BE2C (cell line): Measurements from ENCODE around the gene XK.

Source experiments
- DNase-seq: peaks from one replicate; pipeline ENCODE4 v3.0.0-alpha.2; 2020
- H3K27me3 ChIP-seq: fragments of 250-450 bp; sonication (Bioruptor Pico); 2 replicates; pipeline ENCODE4 v1.5.1; 2020; ENCODE audit warnings: mild to moderate bottlenecking
- H3K36me3 ChIP-seq: fragments of 250-450 bp; sonication (Bioruptor Pico); 2 replicates; pipeline ENCODE4 v1.5.1; 2020; ENCODE audit warnings: mild to moderate bottlenecking
- H3K4me1 ChIP-seq: fragments of 250-450 bp; sonication (Bioruptor Pico); 2 replicates; pipeline ENCODE4 v1.5.1; 2020
- H3K4me3 ChIP-seq: 2 replicates; pipeline ENCODE4 v1.5.1; 2011; ENCODE audit warnings: low read depth, low read length
- H3K9me3 ChIP-seq: fragments of 250-450 bp; sonication (Bioruptor Pico); 2 replicates; pipeline ENCODE4 v1.5.1; 2020
- TF ChIP-seq, protein P1 (sequence below): IDR thresholded peaks from 2 replicates; pipeline ENCODE4 v1.5.1; 2012; ENCODE audit warnings: mild to moderate bottlenecking, low read depth, low read length

Gene XK

DNA sequence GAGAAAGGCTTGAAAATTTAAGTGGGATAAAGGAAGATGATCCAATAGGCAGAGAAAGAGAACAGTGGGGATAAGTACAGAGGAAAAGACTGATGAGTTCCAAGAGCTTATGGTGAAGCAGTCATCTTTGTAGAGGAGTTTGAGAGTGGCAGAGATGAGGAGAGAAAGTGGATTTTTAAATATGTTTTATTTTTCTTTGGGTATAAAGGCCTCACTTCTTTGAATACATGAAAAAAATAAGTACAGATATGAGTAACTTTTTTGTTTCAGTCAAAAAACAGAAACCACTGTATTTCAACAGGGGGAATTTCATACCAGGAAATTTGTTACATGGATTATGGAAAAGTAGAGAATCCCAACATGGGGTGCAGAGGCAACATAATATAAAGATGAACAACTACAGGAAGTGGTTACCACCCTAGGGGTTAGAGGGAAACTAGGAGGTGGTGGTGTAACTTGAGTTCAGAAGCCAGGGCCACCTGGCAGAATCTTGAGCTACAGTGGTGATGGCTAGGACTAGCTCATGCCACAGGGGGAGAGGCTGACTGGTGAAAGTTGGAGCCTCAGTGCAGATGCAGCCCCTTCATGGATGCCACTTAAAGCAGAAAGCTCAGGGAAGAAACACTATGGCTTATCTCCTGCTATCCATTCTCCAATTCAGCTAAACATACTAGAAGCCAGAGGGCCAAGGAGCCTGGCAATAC, 90.8 kb downstream of the XK start:
- TF ChIP-seq, protein P1, sequence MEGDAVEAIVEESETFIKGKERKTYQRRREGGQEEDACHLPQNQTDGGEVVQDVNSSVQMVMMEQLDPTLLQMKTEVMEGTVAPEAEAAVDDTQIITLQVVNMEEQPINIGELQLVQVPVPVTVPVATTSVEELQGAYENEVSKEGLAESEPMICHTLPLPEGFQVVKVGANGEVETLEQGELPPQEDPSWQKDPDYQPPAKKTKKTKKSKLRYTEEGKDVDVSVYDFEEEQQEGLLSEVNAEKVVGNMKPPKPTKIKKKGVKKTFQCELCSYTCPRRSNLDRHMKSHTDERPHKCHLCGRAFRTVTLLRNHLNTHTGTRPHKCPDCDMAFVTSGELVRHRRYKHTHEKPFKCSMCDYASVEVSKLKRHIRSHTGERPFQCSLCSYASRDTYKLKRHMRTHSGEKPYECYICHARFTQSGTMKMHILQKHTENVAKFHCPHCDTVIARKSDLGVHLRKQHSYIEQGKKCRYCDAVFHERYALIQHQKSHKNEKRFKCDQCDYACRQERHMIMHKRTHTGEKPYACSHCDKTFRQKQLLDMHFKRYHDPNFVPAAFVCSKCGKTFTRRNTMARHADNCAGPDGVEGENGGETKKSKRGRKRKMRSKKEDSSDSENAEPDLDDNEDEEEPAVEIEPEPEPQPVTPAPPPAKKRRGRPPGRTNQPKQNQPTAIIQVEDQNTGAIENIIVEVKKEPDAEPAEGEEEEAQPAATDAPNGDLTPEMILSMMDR, result no peak
- no peaks in the 10 kb centered on the region for H3K27me3 ChIP-seq
- no peak overlapping the region for H3K4me3 ChIP-seq
- no peaks in the 10 kb centered on the region for H3K36me3 ChIP-seq
- H3K4me1 ChIP-seq, result no peaks in the 10 kb centered on the region
- no peaks in the 10 kb centered on the region for H3K9me3 ChIP-seq
- no peak for DNase-seq

DNA sequence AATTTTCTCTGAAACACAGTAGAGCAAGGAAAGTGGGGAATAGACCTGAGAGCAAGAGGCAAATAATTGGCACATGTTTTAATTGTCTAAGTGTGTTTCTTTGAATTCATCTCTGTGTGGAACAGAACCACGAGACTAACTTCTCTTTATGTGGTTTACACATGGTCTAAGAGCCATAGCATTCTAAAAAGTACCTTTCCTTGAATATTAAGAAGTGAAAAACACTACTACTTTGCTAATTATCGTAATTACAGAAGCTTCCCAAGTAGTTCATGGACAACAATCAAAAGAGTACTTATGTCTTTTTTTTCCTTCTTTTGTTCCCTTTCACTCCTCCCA, 91.4 kb downstream of the XK start:
- H3K9me3 ChIP-seq, result no peaks in the 10 kb centered on the region
- H3K36me3 ChIP-seq, result no peaks in the 10 kb centered on the region
- no peak overlapping the region for H3K4me3 ChIP-seq
- H3K4me1 ChIP-seq, result no peaks in the 10 kb centered on the region
- TF ChIP-seq, protein P1, result no peak
- no peak for DNase-seq
- H3K27me3 ChIP-seq, result no peaks in the 10 kb centered on the region

DNA sequence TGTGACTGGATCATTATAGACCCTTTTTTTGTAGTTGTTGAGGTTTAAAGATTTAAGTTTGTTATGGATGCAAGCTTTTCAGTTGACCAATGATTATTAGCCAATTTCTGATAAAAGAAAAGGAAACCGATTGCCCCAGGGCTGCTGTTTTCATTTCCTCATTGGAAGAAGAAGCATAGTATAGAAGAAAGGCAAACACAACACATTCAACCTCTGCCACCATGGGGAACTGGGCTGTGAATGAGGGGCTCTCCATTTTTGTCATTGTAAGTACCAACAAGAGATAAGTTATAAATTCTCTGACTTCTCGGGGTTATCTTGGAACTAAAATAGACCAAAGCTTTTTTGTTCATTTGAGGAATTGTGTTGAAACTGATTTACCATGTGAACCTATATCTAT, 94.3 kb downstream of the XK start, which contains the start of gene CYBB:
TSS of gene CYBB (plus strand) at position 203 of the 400 bp plus-strand sequence. CDS start at position 222, 19 bp downstream.
- TF ChIP-seq, protein P1, result no peak
- H3K27me3 ChIP-seq, result no peaks in the 10 kb centered on the region
- H3K4me1 ChIP-seq, result no peaks in the 10 kb centered on the region
- DNase-seq, result no peak
- H3K36me3 ChIP-seq, result no peaks in the 10 kb centered on the region
- H3K4me3 ChIP-seq, result no peak within 1 kb of the TSS
- H3K9me3 ChIP-seq, result no peaks in the 10 kb centered on the region

DNA sequence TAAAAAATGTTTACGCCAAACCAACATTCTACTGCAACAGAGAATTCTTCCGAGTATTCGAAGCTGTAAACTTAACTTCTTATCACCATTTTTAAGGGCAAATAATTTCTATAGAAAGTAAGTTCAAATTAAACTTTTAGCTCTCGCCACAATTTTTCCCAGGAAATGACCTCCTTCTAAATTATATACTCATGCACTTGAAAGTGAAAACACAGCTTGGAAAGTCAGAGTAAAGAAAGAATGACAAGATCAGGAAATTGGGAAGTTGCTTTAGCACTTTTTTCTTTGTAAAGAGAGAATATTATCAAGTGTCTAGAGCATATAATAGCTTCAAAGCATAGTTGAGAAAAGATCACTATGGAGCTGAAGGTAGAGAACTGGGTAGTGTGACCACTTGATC, 95.5 kb downstream of the XK start:
- H3K9me3 ChIP-seq, result no peaks in the 10 kb centered on the region
- H3K4me1 ChIP-seq, result no peaks in the 10 kb centered on the region
- H3K4me3 ChIP-seq, result no peak overlapping the region
- no peaks in the 10 kb centered on the region for H3K36me3 ChIP-seq
- H3K27me3 ChIP-seq, result no peaks in the 10 kb centered on the region
- DNase-seq, result no peak
- TF ChIP-seq, protein P1, result no peak
